Stimulated activated CD8-positive, alpha-beta memory T cell treated with anti-CD3 and anti-CD28 coated beads, Interleukin-7, amount 100 ng/mL, for 48 hours (primary cell): ENCODE results near the gene BSND.

ENCODE experiments used
- DNase-seq, 2 donors: peaks; one replicate each; pipeline ENCODE4 v3.0.0-alpha.2; 2020; ENCODE audit warnings: low read depth in 1 of 2; ENCODE audit errors: extremely low read depth in 1 of 2

Gene BSND

GRCh38 chr1:55059302-55060132 is 60.8 kb downstream of the BSND start:
- no peak for DNase-seq

GRCh38 chr1:55060133-55060999 is 61.6 kb downstream of the BSND start:
- DNase-seq, result no peak

- DNase-seq, result no peak
These were observed 62.4 kb downstream of the BSND start for GRCh38 chr1:55061000-55061705.
